Ovary (tissue), 9 donors: Measurements from ENCODE around the gene PRKCH. TPM values are rescaled to one million over a fixed set of nuclear protein-coding genes. Genes with fewer than 3 reads are reported as not detected.

ENCODE experiments used
- DNase-seq, 5 donors: peaks; one replicate each; pipeline ENCODE4 v3.0.0-alpha.2; 2019 to 2020
- H3K27ac ChIP-seq, 2 donors: fragments of 200-600 bp; one replicate each; pipeline versions ENCODE4 v1.5.1 to v1.8.0; 2019 to 2022
- H3K27me3 ChIP-seq: fragments of 200-600 bp; one replicate; pipeline ENCODE4 v1.8.0; 2022
- H3K36me3 ChIP-seq: fragments of 200-600 bp; sonication (generic); one replicate; pipeline ENCODE4 v1.5.1; 2019
- H3K4me1 ChIP-seq: one replicate; pipeline ENCODE4 v1.8.1; 2013; ENCODE audit warnings: mild to moderate bottlenecking, moderate library complexity; ENCODE audit not compliant: insufficient read depth
- H3K4me3 ChIP-seq: fragments of 200-600 bp; sonication (generic); one replicate; pipeline ENCODE4 v1.5.1; 2017
- H3K9me3 ChIP-seq, 2 donors: fragments of 200-600 bp in 1 of 2; sonication (generic) in 1 of 2; one replicate each; pipeline versions ENCODE4 v1.5.1 to v1.8.1; 2013 to 2019; ENCODE audit warnings: mild to moderate bottlenecking in 1 of 2, moderate library complexity in 1 of 2
- CTCF ChIP-seq, 3 donors: fragments of 450-650 bp in 2 of 3; fragments of 200-600 bp in 1 of 3; IDR thresholded peaks; one replicate each; pipeline versions ENCODE4 v1.5.1 to v1.8.0; 2016 to 2022; ENCODE audit warnings: antibody characterized with exemption in 3 of 3, mild to moderate bottlenecking in 1 of 3
- EP300 ChIP-seq: sonication (generic); formaldehyde crosslinking; IDR thresholded peaks from one replicate; pipeline ENCODE4 v1.6.1; 2017; ENCODE audit warnings: antibody characterized with exemption
- POLR2A ChIP-seq: fragments of 450-650 bp; IDR thresholded peaks from one replicate; pipeline ENCODE4 v1.6.1; 2017; ENCODE audit warnings: antibody characterized with exemption, mild to moderate bottlenecking, moderate library complexity
- WGBS, 3 donors: extraction: QIAGEN DNeasy Blood & Tissue Kit in 1 of 3; methylation state at CpG; one replicate each; pipeline versions ENCODE4 v1.1.5 to v1.1.7; 2013 to 2017; 5-methylcytosine and 5-hydroxymethylcytosine counted together
- intact Hi-C, 4 donors: fragments of 100-400 bp; cut with DNase I; formaldehyde crosslinking; loops; one replicate each; pipeline versions ENCODE4 v1.11.0 to v1.15.1; 2022 to 2023
- polyA plus RNA-seq, 2 donors: library from polyadenylated mRNA; stranded (reverse); fragments of 200-250 nt in 1 of 2; fragments of 350-450 nt in 1 of 2; fragmentation: Illumina TruSeq in 1 of 2; extraction: RNeasy Lipid Tissue Mini Kit (QIAGEN cat#74804) in 1 of 2; gene quantifications; one replicate each; pipeline ENCODE4 v1.2.3, GENCODE V29; 2013 to 2014
- total RNA-seq, 7 donors: library from RNA; depleted of rRNA in 2 of 7; stranded (reverse); fragments of >200 nt in 2 of 7; fragmentation: NEBNext Ultra II Directional in 3 of 7; extraction: Animal tissue kit (Norgen Biotek cat#: 25700) in 3 of 7; gene quantifications; one replicate each; pipeline versions ENCODE4 v1.1.0 to v1.2.4, GENCODE V29; 2016 to 2023
- donor health status: DM: no; HTN: no; CAD: no; lungs with moderate emphysema.
- donor health status: DM: no; HTN: no; CAD: no.
- donor health status: Bipolar disorder and iron deficiency.
- donor health status: DM: yes; HTN: yes; CAD: no.
- donor health status: DM: no; HTN: no; CAD: no.
- donor health status: DM: yes; HTN: yes; CAD: no.

The PRKCH gene
- total and polyA plus RNA-seq, 9 donors: 8.4 to 47.6 (median 15.9) TPM

GRCh38 chr14:61338457-61338856, 17.1 kb downstream of the PRKCH start:
- no peak overlapping the region for H3K4me3 ChIP-seq
- intact Hi-C loops: no loop called here
- 78 to 86% (median 83%) methylated on average over 2 of the region's 2 CpGs for WGBS, 3 donors

DNA sequence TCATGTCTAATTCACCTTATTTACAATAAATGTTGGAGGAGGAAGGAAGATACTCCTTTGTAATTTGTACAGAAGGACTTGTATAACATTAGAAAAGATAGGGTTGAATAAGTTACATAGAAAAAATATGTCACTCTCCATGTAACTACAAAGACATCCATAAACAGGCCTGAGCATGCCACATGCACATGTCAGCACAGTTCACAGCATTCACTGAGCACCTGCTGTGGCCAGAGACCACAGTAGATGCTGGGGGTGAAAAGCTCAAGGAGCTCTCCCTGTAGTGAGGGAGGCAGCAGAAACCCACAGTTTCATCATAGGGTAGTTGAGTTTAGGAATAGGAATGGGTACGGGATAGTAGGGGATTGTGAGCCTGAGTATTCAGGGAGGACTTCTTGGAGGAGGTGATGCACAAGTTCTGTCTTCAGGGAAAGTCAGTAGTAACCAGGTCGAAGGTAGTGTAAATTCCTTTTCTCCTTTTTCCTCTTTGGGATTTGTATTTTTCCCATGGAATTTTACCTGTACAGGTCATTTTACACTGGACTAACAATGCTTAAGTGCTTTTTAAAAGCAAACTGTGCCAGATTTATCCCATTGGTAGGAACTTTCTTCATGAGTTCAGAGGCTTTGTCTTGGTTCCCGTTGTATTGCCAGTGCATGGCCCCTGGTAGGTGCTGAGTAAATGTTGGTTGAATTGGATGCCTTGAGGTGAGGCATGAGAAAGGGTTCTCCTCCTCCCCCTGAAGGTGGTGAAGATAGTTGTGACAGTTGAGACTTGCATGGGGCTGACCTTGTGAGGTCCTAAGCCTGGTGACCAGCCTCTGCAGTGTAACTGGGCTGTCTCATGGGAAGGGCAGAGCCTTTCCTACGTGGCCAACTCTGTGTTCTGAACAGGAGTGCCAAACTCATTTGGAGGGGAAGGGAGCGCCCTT, 20.2 kb downstream of the PRKCH start:
- H3K27ac ChIP-seq: no peak overlapping the region
- no peaks in the 10 kb centered on the region for H3K27me3 ChIP-seq
- H3K9me3 ChIP-seq: no peaks in the 10 kb centered on the region
- WGBS, 3 donors: 76 to 83% (median 76%) methylated on average over 5 of the region's 5 CpGs
- no peak overlapping the region for H3K4me3 ChIP-seq
- H3K4me1 ChIP-seq: no peaks in the 10 kb centered on the region
- no peak for DNase-seq
- H3K36me3 ChIP-seq: no peaks in the 10 kb centered on the region
- TF ChIP-seq CTCF (IDR thresholded peaks at IDR 0.05): no peak
- intact Hi-C loops: no loop called here

More at GRCh38 chr14:61338457-61338856, 17.1 kb downstream of the PRKCH start:
- Histone ChIP-seq H3K4me1 (no peaks in the 10 kb centered on the region), H3K36me3 (no peaks in the 10 kb centered on the region), H3K27me3 (no peaks in the 10 kb centered on the region), H3K27ac (no peak overlapping the region), H3K9me3 (no peaks in the 10 kb centered on the region)
- no peak for DNase-seq
- TF ChIP-seq EP300 (no peak), CTCF (IDR thresholded peaks at IDR 0.05) (no peak), POLR2A (no peak)

DNA sequence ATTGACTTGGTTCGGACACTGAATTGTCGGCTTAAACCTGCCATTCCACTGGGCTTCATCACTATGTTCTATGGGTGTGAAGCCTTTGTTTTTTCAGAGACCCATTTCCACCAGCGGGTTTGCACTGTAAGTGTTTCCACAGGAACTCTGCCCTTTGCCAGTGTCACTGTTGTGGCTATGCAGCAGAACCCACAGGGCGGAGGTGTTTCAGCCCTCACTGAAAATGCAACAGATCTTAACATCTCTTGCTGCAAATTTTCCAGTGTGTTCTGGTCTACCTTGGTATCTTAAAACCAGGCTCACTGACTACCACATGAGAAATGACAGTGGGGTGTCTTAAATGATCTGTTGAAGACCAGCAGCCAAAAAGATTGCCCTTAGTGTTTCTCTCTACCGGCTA, 21.1 kb downstream of the PRKCH start:
- Histone ChIP-seq H3K27me3 (no peaks in the 10 kb centered on the region), H3K27ac (no peak overlapping the region), H3K9me3 (no peaks in the 10 kb centered on the region), H3K4me3 (no peak overlapping the region), H3K36me3 (no peaks in the 10 kb centered on the region), H3K4me1 (no peaks in the 10 kb centered on the region)
- 85 to 88% (median 87%) methylated on average over 5 of the region's 5 CpGs for WGBS, 3 donors
- TF ChIP-seq CTCF (IDR thresholded peaks at IDR 0.05): no peak
- no peak for TF ChIP-seq POLR2A
- no peak for TF ChIP-seq EP300
- DNase-seq: no peak
- intact Hi-C loops: no loop called here

DNA sequence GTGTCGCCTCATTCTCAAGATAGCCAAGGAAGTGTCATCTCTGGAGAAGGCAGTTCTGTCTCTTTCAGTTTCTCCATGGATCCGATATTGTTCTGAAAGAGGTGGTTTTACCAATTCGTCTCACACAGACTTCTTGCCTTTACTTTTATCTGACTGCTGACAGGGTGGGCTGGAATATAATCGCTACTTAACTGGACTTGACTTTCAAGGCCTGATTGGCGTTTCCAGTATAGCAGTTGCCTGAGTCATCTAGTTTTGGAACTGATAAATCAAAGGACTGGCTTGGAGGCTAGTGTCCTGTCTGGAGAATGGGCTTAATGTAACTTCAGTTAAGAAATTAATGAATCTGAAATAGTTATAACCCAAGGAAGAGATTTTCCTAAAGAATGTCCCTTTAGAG, 21.6 kb downstream of the PRKCH start:
- Histone ChIP-seq H3K36me3 (no peaks in the 10 kb centered on the region), H3K27me3 (no peaks in the 10 kb centered on the region), H3K9me3 (no peaks in the 10 kb centered on the region), H3K4me3 (no peak overlapping the region), H3K27ac (no peak overlapping the region), H3K4me1 (no peaks in the 10 kb centered on the region)
- WGBS, 3 donors: 79 to 87% (median 79%) methylated on average over 5 of the region's 5 CpGs
- DNase-seq: no peak
- intact Hi-C loops: no loop called here
- TF ChIP-seq POLR2A: no peak
- no peak for TF ChIP-seq CTCF (IDR thresholded peaks at IDR 0.05)
- TF ChIP-seq EP300: no peak
